Measurements from ENCODE around the gene HKDC1.
"Not testable (repeated sequence)": the region's sequence is repeated elsewhere in the genome, so short reads cannot be mapped to it uniquely, and the experiment has no call there.

GRCh38 chr10:69251417-69251816 lies 31.3 kb downstream of the HKDC1 start:
- TF ChIP-seq MAX (IDR thresholded peaks at IDR 0.05); HNF4A (conservative IDR thresholded peaks at IDR 0.05); CTCF (IDR thresholded peaks at IDR 0.05; ENCODE audit: low read depth, low read length, missing input control); SP1 (IDR thresholded peaks at IDR 0.05); FOXA1 (IDR thresholded peaks at IDR 0.05); JUND (IDR thresholded peaks at IDR 0.05): not testable (repeated sequence)
- TF ChIP-seq, protein P1, sequence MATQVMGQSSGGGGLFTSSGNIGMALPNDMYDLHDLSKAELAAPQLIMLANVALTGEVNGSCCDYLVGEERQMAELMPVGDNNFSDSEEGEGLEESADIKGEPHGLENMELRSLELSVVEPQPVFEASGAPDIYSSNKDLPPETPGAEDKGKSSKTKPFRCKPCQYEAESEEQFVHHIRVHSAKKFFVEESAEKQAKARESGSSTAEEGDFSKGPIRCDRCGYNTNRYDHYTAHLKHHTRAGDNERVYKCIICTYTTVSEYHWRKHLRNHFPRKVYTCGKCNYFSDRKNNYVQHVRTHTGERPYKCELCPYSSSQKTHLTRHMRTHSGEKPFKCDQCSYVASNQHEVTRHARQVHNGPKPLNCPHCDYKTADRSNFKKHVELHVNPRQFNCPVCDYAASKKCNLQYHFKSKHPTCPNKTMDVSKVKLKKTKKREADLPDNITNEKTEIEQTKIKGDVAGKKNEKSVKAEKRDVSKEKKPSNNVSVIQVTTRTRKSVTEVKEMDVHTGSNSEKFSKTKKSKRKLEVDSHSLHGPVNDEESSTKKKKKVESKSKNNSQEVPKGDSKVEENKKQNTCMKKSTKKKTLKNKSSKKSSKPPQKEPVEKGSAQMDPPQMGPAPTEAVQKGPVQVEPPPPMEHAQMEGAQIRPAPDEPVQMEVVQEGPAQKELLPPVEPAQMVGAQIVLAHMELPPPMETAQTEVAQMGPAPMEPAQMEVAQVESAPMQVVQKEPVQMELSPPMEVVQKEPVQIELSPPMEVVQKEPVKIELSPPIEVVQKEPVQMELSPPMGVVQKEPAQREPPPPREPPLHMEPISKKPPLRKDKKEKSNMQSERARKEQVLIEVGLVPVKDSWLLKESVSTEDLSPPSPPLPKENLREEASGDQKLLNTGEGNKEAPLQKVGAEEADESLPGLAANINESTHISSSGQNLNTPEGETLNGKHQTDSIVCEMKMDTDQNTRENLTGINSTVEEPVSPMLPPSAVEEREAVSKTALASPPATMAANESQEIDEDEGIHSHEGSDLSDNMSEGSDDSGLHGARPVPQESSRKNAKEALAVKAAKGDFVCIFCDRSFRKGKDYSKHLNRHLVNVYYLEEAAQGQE (IDR thresholded peaks at IDR 0.05), result not testable (repeated sequence)
- TF ChIP-seq, protein P2, sequence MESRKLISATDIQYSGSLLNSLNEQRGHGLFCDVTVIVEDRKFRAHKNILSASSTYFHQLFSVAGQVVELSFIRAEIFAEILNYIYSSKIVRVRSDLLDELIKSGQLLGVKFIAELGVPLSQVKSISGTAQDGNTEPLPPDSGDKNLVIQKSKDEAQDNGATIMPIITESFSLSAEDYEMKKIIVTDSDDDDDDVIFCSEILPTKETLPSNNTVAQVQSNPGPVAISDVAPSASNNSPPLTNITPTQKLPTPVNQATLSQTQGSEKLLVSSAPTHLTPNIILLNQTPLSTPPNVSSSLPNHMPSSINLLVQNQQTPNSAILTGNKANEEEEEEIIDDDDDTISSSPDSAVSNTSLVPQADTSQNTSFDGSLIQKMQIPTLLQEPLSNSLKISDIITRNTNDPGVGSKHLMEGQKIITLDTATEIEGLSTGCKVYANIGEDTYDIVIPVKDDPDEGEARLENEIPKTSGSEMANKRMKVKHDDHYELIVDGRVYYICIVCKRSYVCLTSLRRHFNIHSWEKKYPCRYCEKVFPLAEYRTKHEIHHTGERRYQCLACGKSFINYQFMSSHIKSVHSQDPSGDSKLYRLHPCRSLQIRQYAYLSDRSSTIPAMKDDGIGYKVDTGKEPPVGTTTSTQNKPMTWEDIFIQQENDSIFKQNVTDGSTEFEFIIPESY (IDR thresholded peaks at IDR 0.05), result not testable (repeated sequence)
